Superior temporal gyrus (tissue), 1 donor: ENCODE data around the gene ADGRL3.

Experiments used
- DNase-seq: peaks from one replicate; pipeline ENCODE4 v3.0.0-alpha.2; 2016; ENCODE audit errors: extremely low spot score

ADGRL3 gene

GRCh38 chr4:61992351-61992750 lies 792.2 kb downstream of the ADGRL3 start:
- DNase-seq: no peak

- no peak for DNase-seq
These were observed 793.9 kb downstream of the ADGRL3 start for GRCh38 chr4:61994036-61994435.

GRCh38 chr4:61995717-61996340 lies 795.7 kb downstream of the ADGRL3 start:
- DNase-seq: no peak

GRCh38 chr4:61996943-61997342 lies 796.8 kb downstream of the ADGRL3 start:
- DNase-seq: no peak

GRCh38 chr4:61997831-61998230 lies 797.7 kb downstream of the ADGRL3 start:
- no peak for DNase-seq

GRCh38 chr4:62003695-62004094 lies 803.6 kb downstream of the ADGRL3 start:
- DNase-seq: no peak

- no peak for DNase-seq
These were observed 804.8 kb downstream of the ADGRL3 start for GRCh38 chr4:62004881-62005280.

GRCh38 chr4:62006108-62006507 lies 806.0 kb downstream of the ADGRL3 start:
- DNase-seq: no peak

GRCh38 chr4:62015043-62015739 lies 815.1 kb downstream of the ADGRL3 start:
- no peak for DNase-seq

GRCh38 chr4:62018537-62018936 lies 818.4 kb downstream of the ADGRL3 start:
- DNase-seq: no peak

GRCh38 chr4:62023633-62024032 lies 823.5 kb downstream of the ADGRL3 start:
- no peak for DNase-seq

GRCh38 chr4:62028745-62029144 lies 828.6 kb downstream of the ADGRL3 start:
- DNase-seq: no peak

- no peak for DNase-seq
These were observed 830.8 kb downstream of the ADGRL3 start for GRCh38 chr4:62030958-62031357.

GRCh38 chr4:62037571-62037970 lies 837.4 kb downstream of the ADGRL3 start:
- no peak for DNase-seq

- no peak for DNase-seq
These were observed 851.2 kb downstream of the ADGRL3 start for GRCh38 chr4:62051332-62051731.

GRCh38 chr4:62053974-62054373 lies 853.8 kb downstream of the ADGRL3 start:
- DNase-seq: no peak

GRCh38 chr4:62057031-62057430 lies 856.9 kb downstream of the ADGRL3 start:
- DNase-seq: no peak

- no peak for DNase-seq
These were observed 858.4 kb downstream of the ADGRL3 start for GRCh38 chr4:62058571-62058970.

- no peak for DNase-seq
These were observed 870.2 kb downstream of the ADGRL3 start for GRCh38 chr4:62070291-62070852.

GRCh38 chr4:62075089-62075488 lies 875.0 kb downstream of the ADGRL3 start:
- no peak for DNase-seq

GRCh38 chr4:62075521-62075920 lies 875.4 kb downstream of the ADGRL3 start:
- no peak for DNase-seq

GRCh38 chr4:62077406-62077805 lies 877.3 kb downstream of the ADGRL3 start:
- no peak for DNase-seq

GRCh38 chr4:62080431-62080830 lies 880.3 kb downstream of the ADGRL3 start:
- DNase-seq: no peak
